ENCODE data around the gene STX1B. TPM values are rescaled to one million over a fixed set of nuclear protein-coding genes. Genes with fewer than 3 reads are reported as not detected.

The STX1B gene
- polyA plus RNA-seq, 1 donor (not counting 4 experiments of a cell fraction or from before 2014, with no cell fraction given): 0.34 TPM

GRCh38 chr16:31008551-31008950, 1.9 kb downstream of the STX1B start:
- Histone ChIP-seq H3K9ac (ENCODE audit: control insufficient read depth, extremely low read depth, insufficient read depth, low read length) (no peak overlapping the region), H3K4me2 (ENCODE audit: control insufficient read depth, extremely low read depth, insufficient read depth, low read depth, low read length) (no peak overlapping the region)

GRCh38 chr16:31008149-31008548, 2.3 kb downstream of the STX1B start:
- no peaks in the 10 kb centered on the region for H3K9me3 ChIP-seq (ENCODE audit: control insufficient read depth, low read depth, low read length)
- H4K20me1 ChIP-seq (ENCODE audit: control insufficient read depth, extremely low read depth, insufficient read depth, low read length): no peaks in the 10 kb centered on the region
- no peak overlapping the region for H3K27ac ChIP-seq (ENCODE audit: control insufficient read depth, insufficient read depth, low read length)
- H3K79me2 ChIP-seq (ENCODE audit: control insufficient read depth, insufficient read depth, low read length): no peaks in the 10 kb centered on the region
- H3K36me3 ChIP-seq (ENCODE audit: control insufficient read depth in 2 of 2, extremely low read depth in 1 of 2, insufficient read depth in 2 of 2, low read length in 2 of 2): no peaks in the 10 kb centered on the region
- no peak overlapping the region for H3K4me3 ChIP-seq (ENCODE audit: control insufficient read depth in 2 of 3, extremely low read depth in 1 of 3, insufficient read depth in 2 of 3, low read depth in 1 of 3, low read length in 3 of 3)
- dilution Hi-C loops (cut with MboI; ENCODE audit: extremely low pct_ligation_motif_present, low sequenced_read_pairs): no loop called here
- H3K4me2 ChIP-seq (ENCODE audit: control insufficient read depth, extremely low read depth, insufficient read depth, low read depth, low read length): no peak overlapping the region
- no peak for DNase-seq (ENCODE audit: low read depth, low spot score)
- no peak for TF ChIP-seq EZH2 (IDR thresholded peaks at IDR 0.05; ENCODE audit: low read length)
- H2AFZ ChIP-seq (ENCODE audit: control insufficient read depth, low read length): no peak overlapping the region
- no peak overlapping the region for H3K9ac ChIP-seq (ENCODE audit: control insufficient read depth, extremely low read depth, insufficient read depth, low read length)
- H3K27me3 ChIP-seq (ENCODE audit: control insufficient read depth, extremely low read depth, insufficient read depth, low read length): peaks cover 28% of the 10 kb centered on the region
- no peaks in the 10 kb centered on the region for H3K9me1 ChIP-seq (ENCODE audit: control insufficient read depth, extremely low read depth, insufficient read depth, low read length)
- H3K4me1 ChIP-seq (ENCODE audit: control insufficient read depth, extremely low read depth, insufficient read depth, low read length): peaks cover 3% of the 10 kb centered on the region
- no peak for FAIRE-seq

More at GRCh38 chr16:31008551-31008950, 1.9 kb downstream of the STX1B start:
- no peak for TF ChIP-seq CTCF (optimal IDR thresholded peaks at IDR 0.05 in 1 of 3, IDR thresholded peaks at IDR 0.05 in 1 of 3, conservative IDR thresholded peaks at IDR 0.05 in 1 of 3; ENCODE audit: extremely low read depth in 1 of 3, insufficient read depth in 2 of 3, low read length in 3 of 3)
- no peaks in the 10 kb centered on the region for H4K20me1 ChIP-seq (ENCODE audit: control insufficient read depth, extremely low read depth, insufficient read depth, low read length)
- H3K36me3 ChIP-seq (ENCODE audit: control insufficient read depth in 2 of 2, extremely low read depth in 1 of 2, insufficient read depth in 2 of 2, low read length in 2 of 2): no peaks in the 10 kb centered on the region
- H2AFZ ChIP-seq (ENCODE audit: control insufficient read depth, low read length): no peak overlapping the region
- no peaks in the 10 kb centered on the region for H3K79me2 ChIP-seq (ENCODE audit: control insufficient read depth, insufficient read depth, low read length)
- no peak for DNase-seq (ENCODE audit: low read depth, low spot score)
- H3K9me1 ChIP-seq (ENCODE audit: control insufficient read depth, extremely low read depth, insufficient read depth, low read length): no peaks in the 10 kb centered on the region
- H3K4me3 ChIP-seq (ENCODE audit: control insufficient read depth in 2 of 3, extremely low read depth in 1 of 3, insufficient read depth in 2 of 3, low read depth in 1 of 3, low read length in 3 of 3): no peak overlapping the region
- peaks cover 28% of the 10 kb centered on the region for H3K27me3 ChIP-seq (ENCODE audit: control insufficient read depth, extremely low read depth, insufficient read depth, low read length)
- H3K27ac ChIP-seq (ENCODE audit: control insufficient read depth, insufficient read depth, low read length): no peak overlapping the region
- H3K9me3 ChIP-seq (ENCODE audit: control insufficient read depth, low read depth, low read length): no peaks in the 10 kb centered on the region
- dilution Hi-C loops (cut with MboI; ENCODE audit: extremely low pct_ligation_motif_present, low sequenced_read_pairs): no loop called here
- peaks cover 3% of the 10 kb centered on the region for H3K4me1 ChIP-seq (ENCODE audit: control insufficient read depth, extremely low read depth, insufficient read depth, low read length)
- no peak for FAIRE-seq

- Histone ChIP-seq H3K9me1 (ENCODE audit: control insufficient read depth, extremely low read depth, insufficient read depth, low read length) (no peaks in the 10 kb centered on the region), H3K4me2 (ENCODE audit: control insufficient read depth, extremely low read depth, insufficient read depth, low read depth, low read length) (no peak overlapping the region), H3K27ac (ENCODE audit: control insufficient read depth, insufficient read depth, low read length) (no peak overlapping the region), H3K79me2 (ENCODE audit: control insufficient read depth, insufficient read depth, low read length) (no peaks in the 10 kb centered on the region), H3K27me3 (ENCODE audit: control insufficient read depth, extremely low read depth, insufficient read depth, low read length) (peaks cover 28% of the 10 kb centered on the region), H4K20me1 (ENCODE audit: control insufficient read depth, extremely low read depth, insufficient read depth, low read length) (no peaks in the 10 kb centered on the region), H3K9me3 (ENCODE audit: control insufficient read depth, low read depth, low read length) (no peaks in the 10 kb centered on the region), H3K4me1 (ENCODE audit: control insufficient read depth, extremely low read depth, insufficient read depth, low read length) (peaks cover 3% of the 10 kb centered on the region), H3K9ac (ENCODE audit: control insufficient read depth, extremely low read depth, insufficient read depth, low read length) (no peak overlapping the region), H2AFZ (ENCODE audit: control insufficient read depth, low read length) (no peak overlapping the region), H3K4me3 (ENCODE audit: control insufficient read depth in 2 of 3, extremely low read depth in 1 of 3, insufficient read depth in 2 of 3, low read depth in 1 of 3, low read length in 3 of 3) (no peak overlapping the region), H3K36me3 (ENCODE audit: control insufficient read depth in 2 of 2, extremely low read depth in 1 of 2, insufficient read depth in 2 of 2, low read length in 2 of 2) (no peaks in the 10 kb centered on the region)
- no peak for DNase-seq (ENCODE audit: low read depth, low spot score)
- no peak for FAIRE-seq
- dilution Hi-C loops (cut with MboI; ENCODE audit: extremely low pct_ligation_motif_present, low sequenced_read_pairs): no loop called here
- no peak for TF ChIP-seq CTCF (optimal IDR thresholded peaks at IDR 0.05 in 1 of 3, IDR thresholded peaks at IDR 0.05 in 1 of 3, conservative IDR thresholded peaks at IDR 0.05 in 1 of 3; ENCODE audit: extremely low read depth in 1 of 3, insufficient read depth in 2 of 3, low read length in 3 of 3)
- no peak for TF ChIP-seq EZH2 (IDR thresholded peaks at IDR 0.05; ENCODE audit: low read length)
These were observed 2.8 kb downstream of the STX1B start for GRCh38 chr16:31007684-31008083.
